HG02840 (cell line): ENCODE data around the gene FETUB.
"Not testable (repeated sequence)": the region's sequence is repeated elsewhere in the genome, so short reads cannot be mapped to it uniquely, and the experiment has no call there.

Source experiments
- ATAC-seq: cut with Tn5 transposase; IDR thresholded peaks from one replicate; pipeline ENCODE4 v1.9.1; 2021; ENCODE audit warnings: mild to moderate bottlenecking, moderate library complexity, moderate number of reproducible peaks; ENCODE audit not compliant: unreplicated experiment, low FRiP score

The FETUB gene

DNA sequence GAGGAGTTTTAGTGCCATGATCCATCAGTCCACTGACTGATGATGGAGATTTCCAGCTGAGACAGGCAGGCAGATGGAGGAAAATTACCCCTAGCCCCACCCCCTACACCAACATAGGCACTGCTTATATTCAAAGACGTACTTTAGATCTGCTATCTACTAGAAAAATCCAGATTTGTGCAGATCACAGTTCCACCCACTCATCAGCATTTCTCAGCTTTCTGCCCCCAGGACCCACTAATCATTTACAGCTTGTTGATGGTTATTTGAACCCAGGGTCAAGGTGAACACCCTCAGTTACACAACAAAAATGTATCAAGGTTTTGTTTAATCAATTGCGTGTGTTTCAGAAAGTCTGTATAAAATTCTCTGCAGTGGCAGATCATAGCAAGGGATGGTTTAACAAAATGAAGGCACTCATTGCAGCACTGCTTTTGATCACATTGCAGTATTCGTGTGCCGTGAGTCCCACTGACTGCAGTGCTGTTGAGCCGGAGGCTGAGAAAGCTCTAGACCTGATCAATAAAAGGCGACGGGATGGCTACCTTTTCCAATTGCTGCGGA, 25.5 kb downstream of the FETUB start, which contains the start of gene HRG:
TSS of gene HRG (plus strand) at position 390 of the 564 bp plus-strand sequence. CDS start at position 408, 18 bp downstream.
- ATAC-seq: no peak

DNA sequence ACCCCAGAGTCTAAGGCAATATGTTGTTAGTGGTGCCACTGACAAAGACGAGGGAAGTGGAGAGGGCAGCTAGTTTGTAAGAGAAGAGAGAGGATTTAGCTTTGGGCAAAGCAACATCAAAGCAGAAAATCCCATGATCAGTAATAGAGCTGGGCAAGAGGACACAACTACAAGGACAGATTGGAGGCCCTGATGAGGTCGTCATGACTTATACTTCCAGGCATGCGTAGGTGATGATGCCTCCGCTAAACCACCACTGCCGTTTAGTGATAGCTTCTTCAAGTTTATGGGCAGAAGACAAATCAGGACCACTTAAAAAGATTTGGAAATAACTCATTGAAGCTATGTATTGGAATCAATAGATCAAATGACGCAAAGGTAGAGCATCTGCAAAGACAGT, 28.2 kb downstream of the FETUB start:
- ATAC-seq: no peak

DNA sequence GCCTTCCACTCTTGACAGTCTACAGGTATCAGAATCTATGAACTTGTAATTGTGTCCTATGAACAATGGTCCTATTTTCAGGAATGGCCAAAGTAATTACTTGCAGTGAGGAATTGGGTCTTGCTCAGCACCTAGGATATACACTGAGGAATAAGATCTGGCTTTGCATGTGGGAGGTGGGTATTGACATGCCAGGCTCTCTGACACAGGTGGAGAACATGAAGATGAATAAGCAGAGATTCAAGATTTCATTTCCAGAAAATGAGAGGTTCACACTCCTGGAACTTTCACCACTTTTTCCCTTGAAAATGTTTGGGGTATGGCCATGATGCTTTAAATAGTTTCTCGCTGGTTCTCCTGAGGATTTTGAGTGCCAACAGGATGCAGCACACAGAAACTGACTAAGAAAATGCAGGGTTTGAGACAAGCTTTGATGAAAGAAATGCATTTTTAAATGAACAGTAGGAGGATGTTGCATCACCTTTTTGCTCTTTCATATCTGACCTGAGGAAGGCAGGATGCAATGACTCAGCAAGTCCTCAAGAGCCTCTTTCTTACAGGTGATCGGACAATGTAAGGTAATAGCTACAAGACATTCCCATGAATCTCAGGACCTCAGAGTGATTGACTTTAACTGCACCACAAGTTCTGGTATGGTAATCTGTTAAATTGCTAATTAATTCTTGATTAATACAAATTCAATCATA, 29.3 kb downstream of the FETUB start:
- ATAC-seq: no peak

DNA sequence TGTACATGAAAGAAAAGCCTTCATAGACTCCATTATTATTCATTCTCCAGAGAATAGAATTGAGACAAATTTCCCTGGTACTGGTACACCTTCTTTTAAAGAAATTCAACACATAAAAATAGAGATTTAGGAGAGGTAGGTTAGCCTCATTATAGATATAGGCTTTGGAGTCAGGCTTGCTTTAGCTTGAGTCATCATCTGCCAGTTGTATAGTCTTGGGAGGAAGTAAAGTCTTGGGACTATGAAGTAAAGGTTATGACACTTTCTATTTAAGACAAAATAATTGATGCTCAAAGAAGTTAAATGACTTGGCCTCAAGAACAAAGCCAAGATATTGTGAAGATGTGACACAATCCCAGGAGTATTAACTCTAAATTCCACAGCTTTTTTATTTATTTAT, 30.0 kb downstream of the FETUB start:
- no peak for ATAC-seq

DNA sequence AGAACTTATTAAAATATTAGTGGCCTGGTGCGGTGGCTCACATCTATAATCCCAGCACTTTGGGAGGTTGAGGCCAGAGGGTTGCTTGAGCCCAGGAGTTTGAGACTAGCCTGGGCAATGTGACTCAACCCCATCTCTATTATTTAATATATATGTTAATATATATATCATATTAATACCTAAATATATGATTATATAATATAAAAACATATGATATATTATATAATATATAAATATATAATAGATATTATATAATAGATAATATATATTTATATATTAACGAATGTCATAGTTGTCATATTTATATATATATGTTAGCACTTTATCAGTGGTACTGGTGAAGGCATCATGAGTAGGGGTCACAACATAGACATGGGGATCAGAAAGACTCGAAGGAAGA, 30.9 kb downstream of the FETUB start:
- ATAC-seq: no peak

DNA sequence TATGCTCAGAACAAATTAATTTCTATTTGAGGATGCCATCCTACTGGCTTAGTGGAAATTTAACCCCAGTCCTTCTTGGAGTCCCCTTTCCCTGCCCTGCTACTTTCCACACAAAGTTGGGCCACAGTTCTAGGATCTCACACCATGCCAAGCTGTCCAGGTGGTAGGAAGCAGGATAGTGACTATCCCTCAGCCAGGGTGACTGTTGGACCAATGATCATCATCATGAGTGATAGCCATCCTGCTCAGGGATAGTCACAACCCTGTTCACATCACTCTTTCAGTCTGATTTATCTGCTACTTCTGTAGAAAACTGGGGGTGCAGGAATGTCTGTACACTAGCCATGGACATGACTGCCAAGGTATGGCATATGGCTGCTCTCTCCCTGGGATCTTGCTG, 38.4 kb downstream of the FETUB start:
- ATAC-seq: no peak

DNA sequence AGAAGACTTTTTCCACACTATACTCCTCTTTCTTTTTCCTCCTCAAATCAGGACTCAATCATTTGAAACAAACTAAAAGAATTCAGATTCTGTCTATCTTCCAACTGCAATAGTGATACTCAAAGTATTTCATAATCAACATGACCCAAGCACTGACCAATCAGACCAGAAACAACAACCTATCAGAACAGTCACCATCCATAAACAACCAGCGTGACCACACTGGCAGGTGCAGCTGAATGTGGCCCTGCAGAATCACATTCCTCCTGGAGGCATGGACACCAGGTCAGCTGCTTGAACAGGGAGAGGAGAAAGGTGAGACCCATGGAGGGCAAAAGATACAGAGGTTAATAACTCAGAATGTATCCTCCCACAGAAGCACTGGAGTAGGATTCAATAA, 39.0 kb downstream of the FETUB start:
- ATAC-seq: no peak

DNA sequence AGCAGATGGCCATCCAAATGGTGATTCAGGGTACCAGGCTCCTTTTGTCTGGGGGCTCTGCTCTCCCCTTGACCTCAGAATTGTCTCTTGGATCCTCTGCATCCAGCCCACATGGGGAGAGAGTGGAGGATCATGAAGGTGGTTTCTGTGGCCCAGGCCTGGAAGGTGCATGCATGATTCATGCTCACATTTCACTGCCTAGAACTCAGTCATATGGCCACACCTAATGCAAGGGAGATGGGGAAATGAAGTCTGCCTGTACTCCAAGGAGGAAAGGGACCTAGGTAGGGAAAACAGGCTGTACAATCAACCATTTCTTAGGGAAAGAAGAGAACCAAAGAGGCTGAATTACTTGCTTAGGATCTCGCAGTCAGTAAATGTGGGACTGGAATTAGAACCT, 40.7 kb downstream of the FETUB start:
- ATAC-seq: no peak

DNA sequence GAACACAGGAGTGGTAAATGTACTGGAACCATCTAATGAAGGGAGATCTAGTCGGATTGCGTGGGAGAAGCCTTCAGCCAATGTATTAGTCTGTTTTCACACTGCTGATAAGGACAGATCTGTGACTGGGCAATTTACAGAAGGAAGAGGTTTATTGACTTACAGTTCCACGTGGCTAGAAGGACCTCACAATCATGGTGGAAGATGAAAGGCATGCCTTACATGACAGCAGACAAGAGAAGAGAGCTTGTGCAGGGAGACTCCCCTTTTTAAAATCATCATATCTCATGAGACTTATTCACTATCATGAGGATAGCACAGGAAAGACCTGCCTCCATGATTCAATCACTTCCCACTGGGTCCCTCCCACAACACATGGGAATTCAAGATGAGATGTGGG, 42.6 kb downstream of the FETUB start:
- no peak for ATAC-seq

DNA sequence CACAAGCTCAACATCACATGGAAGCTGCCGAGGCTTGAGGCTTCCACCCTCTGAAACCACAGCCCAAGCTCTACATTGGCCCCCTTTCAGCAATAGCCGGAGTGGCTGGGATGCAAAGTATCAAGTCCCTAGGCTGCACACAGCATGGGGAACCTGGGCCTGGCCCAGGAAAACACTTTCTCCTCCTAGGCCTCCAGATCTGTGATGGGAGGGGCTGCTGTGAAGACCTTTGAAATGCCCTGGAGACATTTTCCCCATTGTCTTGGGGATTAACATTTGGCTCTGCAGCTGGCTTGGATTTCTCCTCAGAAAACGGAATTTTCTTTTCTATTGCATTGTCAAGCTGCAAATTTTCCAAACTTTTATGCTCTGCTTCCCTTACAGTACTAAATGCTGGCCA, 43.8 kb downstream of the FETUB start:
- no peak for ATAC-seq

DNA sequence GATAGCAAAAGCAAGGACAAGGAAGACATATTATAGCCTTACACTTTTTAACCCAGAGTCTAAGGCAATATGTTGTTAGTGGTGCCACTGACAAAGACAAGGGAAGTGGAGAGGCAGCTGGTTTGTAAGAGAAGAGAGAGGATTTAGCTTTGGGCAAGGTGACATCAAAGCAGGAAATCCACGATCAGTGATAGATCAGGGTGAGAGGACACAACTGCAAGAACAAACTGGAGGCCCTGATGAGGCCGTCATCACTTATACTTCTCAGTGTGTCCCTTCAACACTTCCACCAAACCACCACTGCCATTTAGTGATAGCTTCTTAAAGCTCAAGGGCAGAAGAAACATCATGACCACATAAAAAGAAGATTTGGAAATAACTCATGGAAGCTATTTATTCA, 46.3 kb downstream of the FETUB start:
- ATAC-seq: not testable (repeated sequence)

DNA sequence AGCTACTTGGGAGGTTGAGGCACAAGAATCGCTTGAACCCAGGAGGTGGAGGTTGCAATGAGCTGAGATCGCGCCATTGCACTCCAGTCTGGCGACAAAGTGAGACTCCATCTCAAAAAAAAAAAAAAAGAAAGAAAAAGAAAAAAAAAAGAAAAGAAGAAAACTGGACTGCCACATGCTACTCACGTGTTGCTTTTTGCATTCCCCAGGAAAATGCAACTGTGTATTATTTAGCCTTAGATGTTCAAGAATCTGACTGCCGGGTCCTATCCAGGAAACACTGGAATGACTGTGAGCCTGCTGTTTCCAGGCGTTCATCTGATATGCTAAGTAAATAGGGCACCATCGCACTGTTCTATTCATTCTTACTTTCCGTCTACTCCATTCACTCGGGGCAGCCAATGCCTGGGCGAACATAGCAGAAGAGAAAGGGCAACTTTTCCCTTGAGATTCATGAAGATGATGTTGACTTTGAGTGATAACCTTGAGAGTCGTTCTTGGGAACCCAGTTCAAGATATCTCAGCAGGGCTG, 47.0 kb downstream of the FETUB start:
- ATAC-seq: no peak

DNA sequence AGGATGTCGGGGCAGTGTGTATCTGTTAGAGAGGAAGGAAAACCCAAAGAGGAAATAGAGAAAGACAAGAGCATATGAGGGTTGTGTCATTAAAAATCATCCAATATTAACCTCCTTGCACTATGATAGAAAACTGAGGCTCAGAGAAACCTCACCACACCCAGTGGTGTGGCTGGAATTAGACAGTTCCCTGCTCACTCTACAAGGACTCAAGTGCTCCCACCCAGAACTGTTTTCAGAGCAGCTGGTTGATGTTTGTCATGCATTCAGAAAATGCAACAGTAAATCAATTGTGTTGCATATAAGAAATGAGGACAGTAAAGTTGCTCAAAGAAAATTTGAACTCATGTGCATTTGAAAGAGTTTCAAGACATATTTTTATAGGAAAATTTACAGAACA, 50.1 kb downstream of the FETUB start:
- not testable (repeated sequence) for ATAC-seq

DNA sequence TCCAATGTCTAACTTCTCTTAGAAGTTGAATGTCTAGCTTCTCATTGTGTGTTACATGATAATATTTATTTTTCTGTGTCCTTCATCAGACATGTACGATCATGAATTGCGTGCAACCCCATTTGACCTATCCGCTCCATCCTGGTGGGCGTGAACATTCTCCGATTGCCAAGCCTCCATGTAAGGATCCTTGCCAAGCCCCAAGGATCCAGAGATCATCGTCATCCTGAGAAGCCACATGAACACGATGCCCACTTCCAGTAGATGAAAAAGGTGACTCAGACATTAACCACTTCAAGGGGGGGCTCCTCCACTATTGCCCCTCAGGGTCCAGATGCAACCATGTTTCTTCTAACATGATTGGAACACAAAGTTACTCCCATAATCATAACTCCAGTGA, 51.5 kb downstream of the FETUB start:
- ATAC-seq: no peak

DNA sequence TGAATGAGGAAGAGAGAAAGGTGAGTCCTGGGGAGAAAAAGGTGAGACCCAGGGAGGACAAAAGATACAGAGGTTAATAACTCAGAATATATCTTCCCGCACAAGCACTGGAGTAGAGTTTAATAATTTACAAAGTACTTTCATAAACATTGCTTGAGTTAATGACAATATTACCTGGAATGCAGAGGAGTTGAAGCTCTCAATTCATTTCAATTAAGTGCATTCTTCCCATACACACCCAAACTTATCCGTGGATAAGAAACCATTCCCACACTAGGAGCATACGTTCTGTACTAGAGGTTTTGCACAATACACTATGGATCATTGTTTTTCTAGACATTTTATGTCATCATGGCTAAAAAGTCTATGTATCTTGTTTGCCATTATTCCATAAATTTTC, 53.6 kb downstream of the FETUB start:
- no peak for ATAC-seq

DNA sequence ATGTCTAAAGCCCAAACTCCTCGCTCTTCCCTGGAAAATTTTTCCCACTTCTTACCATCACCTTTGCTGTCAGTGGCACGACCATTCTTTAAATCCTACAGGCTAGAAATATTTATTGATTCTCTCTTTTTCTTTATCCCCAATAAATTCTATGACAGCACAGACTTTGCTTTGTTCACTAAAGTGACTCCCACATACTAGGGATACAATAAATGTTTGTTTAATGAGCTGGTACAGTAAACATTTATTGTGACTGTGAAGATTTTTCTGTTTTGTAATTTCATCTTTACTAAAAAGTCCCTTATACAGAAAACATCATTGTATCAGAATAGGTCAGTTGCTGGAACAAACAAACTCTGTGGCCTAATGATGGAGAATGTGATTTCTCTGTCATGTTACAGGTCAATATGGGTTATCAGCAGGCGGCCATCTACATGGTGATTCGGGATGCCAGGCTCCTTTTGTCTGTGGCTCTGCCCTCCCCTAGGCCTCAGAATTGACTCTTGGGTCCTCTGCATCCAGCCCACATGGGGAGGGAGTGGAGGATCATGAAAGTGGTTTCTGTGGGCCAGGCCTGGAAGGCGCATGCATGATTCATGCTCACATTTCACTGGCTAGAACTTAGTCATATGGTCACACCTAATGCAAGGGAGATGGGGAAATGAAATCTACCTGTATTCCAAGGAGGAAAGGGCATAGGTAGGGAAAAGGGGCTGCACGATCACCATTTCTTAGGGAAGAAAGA, 54.3 kb downstream of the FETUB start:
- no peak for ATAC-seq

DNA sequence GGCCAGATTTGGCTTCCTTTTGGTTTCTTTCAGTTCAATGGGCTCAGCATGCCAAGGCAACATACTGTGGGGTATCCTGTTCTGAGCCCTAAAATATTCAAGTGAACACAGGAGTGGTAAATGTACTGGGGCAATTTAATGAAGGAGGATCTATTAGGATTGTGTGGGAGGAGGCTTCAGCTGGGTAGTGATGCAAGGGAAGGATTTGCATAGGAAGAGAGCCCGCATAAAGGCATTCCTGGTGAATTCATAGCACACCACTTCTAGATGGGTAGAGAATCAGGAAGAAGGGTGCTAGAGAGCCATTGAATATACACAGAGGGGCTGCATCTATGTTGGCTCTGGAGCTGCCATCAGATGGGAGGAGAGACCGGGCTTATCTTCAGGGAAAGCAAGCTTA, 56.3 kb downstream of the FETUB start:
- no peak for ATAC-seq

DNA sequence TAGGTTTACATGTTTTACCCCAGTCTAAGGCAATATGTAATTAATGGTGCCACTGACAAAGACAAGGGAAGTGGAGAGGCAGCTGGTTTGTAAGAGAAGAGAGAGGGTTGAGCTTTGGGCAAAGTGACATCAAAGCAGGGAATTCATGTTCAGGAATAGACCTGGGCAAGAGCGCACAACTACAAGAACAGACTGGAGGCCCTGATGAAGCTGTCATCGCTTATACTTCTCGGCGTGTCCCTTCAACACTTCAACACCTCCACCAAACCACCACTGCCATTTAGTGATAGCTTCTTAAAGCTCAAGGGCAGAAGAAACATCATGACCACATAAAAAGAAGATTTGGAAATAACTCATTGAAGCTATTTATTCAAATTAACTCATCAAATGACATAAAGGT, 57.3 kb downstream of the FETUB start:
- ATAC-seq: no peak

DNA sequence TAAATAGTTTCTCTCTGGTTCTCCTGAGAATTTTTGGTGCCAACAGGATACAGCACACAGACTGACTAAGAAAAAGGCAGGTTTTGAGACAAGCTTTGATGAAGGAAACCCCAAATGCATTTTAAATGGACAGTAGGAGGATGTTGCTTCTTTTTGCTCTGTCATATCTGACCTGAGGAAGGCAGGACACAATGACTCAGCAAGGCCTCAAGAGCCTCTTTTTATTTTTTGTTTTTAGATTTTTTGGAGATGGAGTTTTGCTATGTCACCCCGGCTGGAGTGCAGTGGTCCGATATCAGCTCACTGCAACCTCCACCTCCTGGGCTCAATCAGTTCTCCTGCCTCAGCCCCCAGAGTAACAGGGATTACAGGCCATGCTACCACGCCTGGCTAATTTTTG, 60.1 kb downstream of the FETUB start:
- ATAC-seq: no peak

DNA sequence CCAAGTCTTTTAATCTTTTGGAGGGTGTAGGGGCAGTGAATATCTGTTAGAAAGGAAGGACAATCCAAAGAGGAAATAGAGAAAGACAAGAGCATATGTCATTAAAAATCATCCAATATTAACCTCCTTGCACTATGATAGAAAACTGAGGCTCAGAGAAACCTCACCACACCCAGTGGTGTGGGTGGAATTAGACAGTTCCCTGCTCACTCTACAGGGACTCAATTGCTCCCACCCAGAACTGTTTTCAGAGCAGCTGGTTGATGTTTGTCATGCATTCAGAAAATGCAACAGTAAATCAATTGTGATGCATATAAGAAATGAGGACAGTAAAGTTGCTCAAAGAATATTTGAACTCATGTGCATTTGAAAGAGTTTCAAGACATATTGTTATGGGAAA, 62.3 kb downstream of the FETUB start:
- not testable (repeated sequence) for ATAC-seq
